Measurements from ENCODE around the gene LAMA5. TPM values are rescaled to one million over a fixed set of nuclear protein-coding genes. Genes with fewer than 3 reads are reported as not detected.

Gene LAMA5
- total RNA-seq, 1 donor from 2014 or later, result 12.1 TPM

GRCh38 chr20:62350098-62350628, 16.9 kb downstream of the LAMA5 start:
- H3K27me3 Mint-ChIP-seq (ENCODE audit: insufficient read depth, low read depth), result peaks cover 6% of the 10 kb centered on the region
- no peaks in the 10 kb centered on the region for H3K4me1 Mint-ChIP-seq
- Histone ChIP-seq H3K9ac (no peak overlapping the region), H3F3A (ENCODE audit: low read depth) (no peaks in the 10 kb centered on the region), H3K79me2 (ENCODE audit: low read depth) (peaks cover 10% of the 10 kb centered on the region), H3K4me2 (no peak overlapping the region), H3K27ac (no peak overlapping the region), H2AFZ (replicated peaks) (no peak overlapping the region), H4K20me1 (ENCODE audit: low read depth) (peaks cover 17% of the 10 kb centered on the region), H3K4me3 (no peak overlapping the region), H3K27me3 (no peaks in the 10 kb centered on the region), H3K4me1 (peaks cover 10% of the 10 kb centered on the region), H3K9me3 (ENCODE audit: low read depth) (no peaks in the 10 kb centered on the region), H3K36me3 (no peaks in the 10 kb centered on the region)
- H3K4me3 Mint-ChIP-seq, result no peak overlapping the region
- no peak for DNase-seq (ENCODE audit: low spot score)
- H3K9me3 Mint-ChIP-seq, result peaks cover 7% of the 10 kb centered on the region
- H3K36me3 Mint-ChIP-seq, result peaks cover 11% of the 10 kb centered on the region
- TF ChIP-seq CTCF (IDR thresholded peaks at IDR 0.05) (no peak), EZH2 (IDR thresholded peaks at IDR 0.05) (no peak), EZH2phosphoT487 (IDR thresholded peaks at IDR 0.05) (no peak)
- no peak overlapping the region for H3K27ac Mint-ChIP-seq

DNA sequence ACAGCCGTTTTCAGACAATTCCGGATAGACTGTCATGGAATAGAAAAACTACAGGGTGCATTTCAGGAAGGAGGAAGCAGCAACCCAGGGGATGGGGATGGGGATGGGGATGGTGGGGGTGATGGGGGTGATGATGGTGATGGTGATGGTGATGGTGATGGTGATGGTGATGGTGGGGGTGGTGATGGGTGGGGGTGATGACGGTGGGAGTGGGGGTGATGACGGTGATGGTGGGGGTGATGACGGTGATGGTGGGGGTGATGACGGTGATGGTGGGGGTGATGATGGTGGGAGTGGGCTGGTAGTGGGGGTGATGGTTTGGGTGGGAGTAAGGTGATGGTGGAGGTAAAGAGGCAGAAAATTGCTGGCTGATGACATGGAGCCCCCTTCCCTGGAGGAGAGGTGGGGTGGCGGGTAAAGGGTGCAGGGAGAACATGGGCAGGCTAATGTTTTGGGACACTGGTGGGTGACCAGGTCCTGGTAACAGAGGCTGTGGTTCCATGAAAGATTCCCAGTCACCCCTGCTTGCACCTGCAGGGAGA, 17.5 kb downstream of the LAMA5 start:
- H3K36me3 Mint-ChIP-seq, result peaks cover 13% of the 10 kb centered on the region
- Histone ChIP-seq H3K4me2 (no peak overlapping the region), H3K4me3 (no peak overlapping the region), H4K20me1 (ENCODE audit: low read depth) (peaks cover 12% of the 10 kb centered on the region), H3K36me3 (no peaks in the 10 kb centered on the region), H3K4me1 (peaks cover 5% of the 10 kb centered on the region), H3K27me3 (no peaks in the 10 kb centered on the region), H3K27ac (no peak overlapping the region), H3F3A (ENCODE audit: low read depth) (no peaks in the 10 kb centered on the region), H3K9ac (no peak overlapping the region), H3K9me3 (ENCODE audit: low read depth) (no peaks in the 10 kb centered on the region), H3K79me2 (ENCODE audit: low read depth) (peaks cover 4% of the 10 kb centered on the region), H2AFZ (replicated peaks) (no peak overlapping the region)
- H3K27me3 Mint-ChIP-seq (ENCODE audit: insufficient read depth, low read depth), result peaks cover 6% of the 10 kb centered on the region
- peak overlapping the region; percentile 51 for H3K4me3 Mint-ChIP-seq
- TF ChIP-seq EZH2phosphoT487 (IDR thresholded peaks at IDR 0.05) (no peak), CTCF (IDR thresholded peaks at IDR 0.05) (no peak), EZH2 (IDR thresholded peaks at IDR 0.05) (no peak)
- no peaks in the 10 kb centered on the region for H3K4me1 Mint-ChIP-seq
- no peak for DNase-seq (ENCODE audit: low spot score)
- peaks cover 7% of the 10 kb centered on the region for H3K9me3 Mint-ChIP-seq
- H3K27ac Mint-ChIP-seq, result no peak overlapping the region

DNA sequence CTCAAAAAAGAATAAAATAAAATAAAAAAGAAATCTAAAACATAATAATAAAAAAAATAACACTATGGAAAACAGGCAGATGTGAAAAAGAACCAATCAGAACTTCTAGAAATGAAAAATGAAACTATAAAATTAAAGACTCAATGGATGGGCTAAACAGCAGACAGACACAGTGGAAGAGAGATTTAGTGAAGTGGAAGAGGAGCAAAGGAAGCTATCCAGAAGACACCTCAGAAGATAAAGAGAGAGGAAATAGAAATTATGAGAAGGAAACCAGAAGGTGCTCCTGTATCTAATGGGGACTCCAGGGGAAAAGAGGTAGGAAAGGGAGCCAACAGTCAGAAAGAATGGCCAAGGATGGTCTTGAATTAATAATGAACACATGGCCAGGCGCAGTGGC, 18.5 kb downstream of the LAMA5 start:
- Histone ChIP-seq H3K4me1 (no peaks in the 10 kb centered on the region), H3K79me2 (ENCODE audit: low read depth) (no peaks in the 10 kb centered on the region), H2AFZ (replicated peaks) (no peak overlapping the region), H3K9ac (no peak overlapping the region), H3K36me3 (no peaks in the 10 kb centered on the region), H3K9me3 (ENCODE audit: low read depth) (no peaks in the 10 kb centered on the region), H3F3A (ENCODE audit: low read depth) (no peaks in the 10 kb centered on the region), H3K4me3 (no peak overlapping the region), H3K27ac (no peak overlapping the region), H4K20me1 (ENCODE audit: low read depth) (peaks cover 2% of the 10 kb centered on the region), H3K4me2 (no peak overlapping the region), H3K27me3 (no peaks in the 10 kb centered on the region)
- peaks cover 7% of the 10 kb centered on the region for H3K9me3 Mint-ChIP-seq
- peaks cover 13% of the 10 kb centered on the region for H3K36me3 Mint-ChIP-seq
- H3K4me1 Mint-ChIP-seq, result no peaks in the 10 kb centered on the region
- H3K4me3 Mint-ChIP-seq, result no peak overlapping the region
- DNase-seq (ENCODE audit: low spot score), result no peak
- peaks cover 6% of the 10 kb centered on the region for H3K27me3 Mint-ChIP-seq (ENCODE audit: insufficient read depth, low read depth)
- H3K27ac Mint-ChIP-seq, result no peak overlapping the region
- TF ChIP-seq EZH2phosphoT487 (IDR thresholded peaks at IDR 0.05), result no peak
- TF ChIP-seq CTCF (IDR thresholded peaks at IDR 0.05), result no peak
- TF ChIP-seq EZH2 (IDR thresholded peaks at IDR 0.05), result no peak

Data from neural progenitor cell (in vitro differentiated cells).